GM20431 (cell line): Measurements from ENCODE around the gene CAMTA1.
"Not testable (repeated sequence)": the region's sequence is repeated elsewhere in the genome, so short reads cannot be mapped to it uniquely, and the experiment has no call there.

ENCODE experiments used
- in situ Hi-C: fragments of 300-500 bp; cut with MseI, MboI; formaldehyde crosslinking; loops from one replicate; pipeline ENCODE4 v1.15.0; 2020; ENCODE audit warnings: low sequenced_read_pairs; ENCODE audit not compliant: unreplicated experiment

CAMTA1 gene

DNA sequence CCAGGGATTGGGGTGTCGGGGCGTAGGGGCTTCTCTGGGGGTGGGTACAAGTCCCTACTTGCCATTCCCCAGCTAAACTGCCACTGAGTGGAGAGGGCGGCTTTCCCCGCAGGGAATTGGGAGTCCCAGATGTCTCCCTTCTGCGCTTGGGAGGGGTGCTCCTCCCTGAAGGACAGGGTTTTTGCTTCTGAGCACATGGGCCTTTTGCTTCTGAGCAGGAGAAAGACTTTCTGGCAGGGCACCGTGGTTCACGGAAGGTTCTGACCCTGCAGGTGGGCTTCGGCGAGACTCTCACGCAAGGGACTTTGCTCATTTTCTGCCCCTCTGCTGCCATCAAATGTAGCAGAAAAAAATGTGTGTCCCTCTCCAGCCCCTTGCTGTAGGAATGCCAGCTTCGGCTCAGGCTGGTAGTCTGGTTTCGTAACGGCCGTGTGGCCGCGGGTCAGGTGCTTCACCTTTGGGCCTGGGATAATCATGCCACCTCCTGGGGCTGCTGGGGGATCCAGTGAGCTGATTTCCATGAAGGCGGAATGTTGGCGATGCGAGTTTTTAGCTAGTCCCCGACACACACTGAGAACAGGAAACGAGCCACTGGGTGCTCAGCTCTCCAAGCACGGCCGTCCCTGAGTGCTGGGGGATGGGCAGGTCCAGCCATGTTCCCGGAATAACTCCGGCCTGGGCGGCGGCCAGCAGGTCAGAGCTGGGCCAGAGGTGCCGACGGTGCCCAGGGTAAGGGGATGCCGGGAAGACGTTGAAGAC is 364.0 kb downstream of the CAMTA1 start:
- in situ Hi-C loops, result no loop called here

DNA sequence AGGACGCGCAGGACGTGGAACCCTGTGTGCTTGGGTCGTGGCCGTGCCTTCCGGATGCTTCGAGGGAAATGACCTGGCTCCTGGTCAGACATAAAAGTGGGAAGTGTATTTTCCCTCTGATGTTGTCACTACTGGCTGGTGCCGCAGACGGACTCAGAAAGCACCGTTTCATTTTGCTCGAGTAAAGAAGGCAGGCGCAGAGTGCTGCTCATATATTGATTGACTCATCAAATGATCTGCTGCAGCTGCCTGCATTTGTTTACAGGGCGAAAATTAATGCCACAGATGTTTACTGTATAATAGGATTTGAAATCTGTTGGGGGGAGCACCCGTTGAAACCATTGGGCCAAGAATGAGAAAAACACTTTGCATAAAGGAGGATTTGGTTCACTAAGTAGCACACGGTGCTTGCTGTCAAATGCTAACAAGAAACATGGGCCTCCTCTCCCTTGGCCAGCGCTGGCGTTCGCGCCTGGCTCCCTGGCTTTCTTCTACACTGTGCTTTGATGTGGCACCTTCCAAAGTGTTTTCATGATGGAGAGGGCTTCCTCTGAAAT is 365.5 kb downstream of the CAMTA1 start:
- in situ Hi-C loops, result no loop called here

DNA sequence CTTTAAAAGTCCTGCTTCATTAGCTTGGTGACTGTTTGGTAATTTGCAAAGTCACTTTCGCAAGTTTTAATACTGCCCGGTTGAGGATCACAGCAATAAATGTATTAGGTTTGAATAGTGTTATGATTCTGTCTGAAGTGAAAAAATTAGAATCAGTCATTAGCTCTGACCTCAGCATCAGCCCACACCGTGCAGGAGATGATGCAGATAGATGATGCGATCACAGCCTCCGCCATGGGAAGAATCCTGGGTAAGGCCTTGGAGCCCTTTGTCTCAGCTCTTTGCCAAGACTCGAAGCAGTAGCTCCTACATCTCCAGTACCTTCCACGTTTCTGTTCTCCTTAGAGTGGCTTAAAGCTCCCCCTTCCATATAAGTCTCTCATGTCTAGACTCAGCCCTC is 366.7 kb downstream of the CAMTA1 start:
- in situ Hi-C loops, result no loop called here

DNA sequence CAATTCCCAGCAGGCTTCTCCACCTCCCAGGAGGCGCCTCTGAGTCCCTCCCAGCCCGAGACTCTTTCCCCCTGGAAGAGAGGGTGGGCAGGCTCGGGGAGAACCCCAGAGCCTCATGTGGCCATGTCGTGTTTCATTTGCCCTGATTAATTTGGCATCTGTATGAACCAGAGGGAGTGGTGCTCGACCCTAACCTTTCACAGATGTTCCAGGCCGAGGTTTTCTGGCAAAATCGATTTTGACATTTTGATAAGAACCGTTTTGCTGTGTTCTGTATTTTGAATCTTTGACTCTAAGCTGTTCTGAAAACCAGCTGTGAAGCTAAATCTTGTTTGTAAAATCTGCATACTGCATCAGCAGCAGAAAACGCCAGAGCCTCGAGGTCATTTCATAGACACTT is 367.4 kb downstream of the CAMTA1 start:
- in situ Hi-C loops, result no loop called here

DNA sequence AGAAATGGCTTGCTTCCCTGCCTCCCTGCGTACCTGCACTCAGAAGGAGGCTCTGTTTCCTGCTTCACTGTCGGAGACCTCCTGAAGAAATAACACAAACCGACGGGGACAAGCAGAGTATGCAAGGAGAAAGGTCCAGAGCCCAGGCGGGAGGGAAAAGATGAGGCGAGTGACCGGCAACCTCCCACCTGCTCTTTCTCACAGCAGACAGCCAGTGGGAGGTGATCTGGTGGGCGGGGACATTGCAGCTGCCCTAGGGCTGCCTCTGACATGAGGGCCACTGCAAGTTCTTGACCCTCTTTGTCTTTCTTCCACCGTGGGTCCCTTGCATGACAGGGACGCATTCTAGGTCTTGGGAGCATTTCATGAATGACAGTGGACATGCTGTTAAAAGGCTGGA is 368.2 kb downstream of the CAMTA1 start:
- in situ Hi-C loops, result no loop called here

DNA sequence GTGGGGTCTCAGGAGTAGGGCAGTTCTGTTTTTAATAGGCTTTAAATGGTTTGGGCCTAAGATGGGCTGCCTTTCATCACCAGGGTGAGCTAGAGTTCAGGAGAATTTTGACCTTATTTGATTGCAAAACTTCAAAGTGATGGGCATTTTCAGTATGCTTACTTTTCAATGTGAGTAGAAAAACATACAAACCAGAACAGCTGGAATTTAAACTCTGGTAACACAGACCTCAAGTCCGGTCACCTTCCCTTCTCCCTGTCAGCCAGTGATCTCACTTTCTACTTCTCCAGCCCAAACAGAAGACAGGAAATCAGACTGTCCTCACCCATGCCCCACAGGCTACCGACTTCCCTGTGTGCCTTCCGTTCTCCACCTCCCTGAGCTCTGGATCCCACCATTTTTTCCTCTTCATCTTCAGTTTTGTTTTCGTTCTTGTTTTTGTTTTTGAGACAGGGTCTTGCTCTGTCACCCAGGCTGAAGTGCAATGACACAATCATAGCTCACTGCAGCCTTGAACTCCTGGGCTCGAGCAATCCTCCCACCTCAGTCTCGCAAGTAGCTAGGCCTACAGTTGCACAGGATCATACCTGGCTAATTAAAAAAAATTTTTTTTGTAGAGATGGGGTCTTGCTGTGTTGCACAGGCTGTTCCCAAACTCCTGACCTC is 374.0 kb downstream of the CAMTA1 start:
- in situ Hi-C loops, result no loop called here

DNA sequence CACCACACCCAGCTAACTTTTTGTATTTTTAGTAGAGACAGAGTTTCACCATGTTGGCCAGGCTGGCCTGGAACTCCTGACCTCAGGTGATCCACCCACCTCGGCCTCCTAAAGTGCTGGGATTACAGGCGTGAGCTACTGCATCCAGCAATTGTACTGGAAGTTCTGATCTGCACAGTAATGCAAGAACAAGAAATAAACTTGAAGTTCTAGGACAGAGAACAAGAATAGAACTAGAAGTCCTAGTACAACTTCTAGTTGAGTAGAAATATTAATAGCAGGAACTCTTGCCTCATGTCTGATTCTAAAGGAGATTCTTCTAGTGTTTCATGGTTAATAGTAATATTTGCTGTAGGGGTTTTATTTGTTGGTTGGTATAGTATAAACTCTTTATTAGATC is 383.3 kb downstream of the CAMTA1 start:
- in situ Hi-C loops, result not testable (repeated sequence)

DNA sequence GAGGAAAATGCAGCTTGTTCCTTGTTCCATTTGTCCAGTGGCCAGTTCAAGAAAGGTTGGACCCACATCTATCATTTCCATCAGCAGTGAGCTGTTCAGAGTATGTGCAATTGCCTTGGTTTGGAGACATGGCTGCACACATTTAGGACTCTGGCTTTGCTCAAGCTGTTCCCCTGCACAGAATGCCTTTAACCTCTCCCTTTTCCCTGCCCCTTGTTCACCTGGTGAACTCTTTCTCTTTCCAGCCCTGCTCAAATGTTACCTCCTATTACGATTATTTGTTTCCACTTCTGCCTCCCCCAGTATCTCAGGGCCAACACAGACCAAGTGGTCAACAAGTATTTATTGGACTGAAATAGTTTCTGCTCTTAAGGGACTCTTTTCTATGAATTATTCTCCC is 385.9 kb downstream of the CAMTA1 start:
- in situ Hi-C loops, result no loop called here

DNA sequence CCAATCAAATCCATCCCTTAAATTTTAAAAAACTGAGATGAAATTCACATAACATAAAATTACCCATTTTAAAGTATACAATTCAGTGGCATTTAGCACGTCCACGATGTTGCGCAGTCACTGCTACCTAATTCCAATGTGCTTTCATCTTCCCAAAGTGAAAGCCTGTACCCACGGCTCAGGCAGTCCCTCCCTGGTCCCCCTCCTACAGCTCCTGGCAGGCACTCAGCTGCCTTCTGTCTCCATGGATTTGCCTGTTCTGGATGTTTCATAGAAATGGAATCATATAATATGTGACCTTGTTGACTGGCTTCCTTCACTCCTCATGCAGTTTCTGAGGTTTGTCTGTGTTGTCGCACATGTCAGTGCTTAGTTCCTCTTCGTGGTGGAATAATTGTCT is 386.3 kb downstream of the CAMTA1 start:
- in situ Hi-C loops, result no loop called here

DNA sequence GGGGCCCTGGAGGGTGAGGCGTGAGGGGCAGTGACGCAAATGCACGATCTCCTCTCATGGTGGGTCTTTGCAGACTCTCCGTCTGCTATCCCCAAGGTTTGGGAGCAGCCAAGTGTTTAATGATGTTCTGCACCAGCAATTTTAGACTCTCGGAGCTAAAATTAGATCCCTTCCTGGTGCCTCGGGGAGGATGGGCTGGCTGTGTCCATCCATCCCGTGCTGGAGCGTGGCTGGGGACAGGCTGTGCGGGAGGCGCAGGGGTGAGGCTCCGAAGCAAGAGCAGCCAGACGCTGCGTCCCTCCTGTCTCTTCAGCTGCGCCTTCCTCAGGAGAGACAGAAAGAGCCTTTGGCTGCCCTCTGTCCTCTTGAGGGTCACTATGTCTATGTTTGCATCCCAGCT is 387.6 kb downstream of the CAMTA1 start:
- in situ Hi-C loops, result no loop called here

DNA sequence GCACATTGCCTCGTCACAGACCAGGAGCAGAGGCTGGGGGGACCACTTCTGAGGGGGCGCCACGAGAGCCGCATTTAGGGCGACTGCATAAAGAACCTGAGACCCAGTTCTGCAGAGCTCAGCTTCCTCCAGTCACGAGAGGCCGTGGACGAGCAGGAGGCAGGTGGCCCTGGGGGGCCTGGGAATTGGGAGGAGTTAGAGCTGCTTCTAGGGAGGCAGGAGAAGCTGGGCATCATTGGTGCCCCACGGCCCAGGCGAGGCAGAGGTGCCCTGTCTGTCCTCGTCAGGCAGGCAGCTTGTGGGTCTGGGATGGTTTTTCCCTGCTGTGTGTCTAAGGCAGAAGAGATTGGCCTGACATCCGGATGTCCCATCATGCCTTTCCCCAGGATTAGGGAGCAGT is 389.3 kb downstream of the CAMTA1 start:
- in situ Hi-C loops, result no loop called here

DNA sequence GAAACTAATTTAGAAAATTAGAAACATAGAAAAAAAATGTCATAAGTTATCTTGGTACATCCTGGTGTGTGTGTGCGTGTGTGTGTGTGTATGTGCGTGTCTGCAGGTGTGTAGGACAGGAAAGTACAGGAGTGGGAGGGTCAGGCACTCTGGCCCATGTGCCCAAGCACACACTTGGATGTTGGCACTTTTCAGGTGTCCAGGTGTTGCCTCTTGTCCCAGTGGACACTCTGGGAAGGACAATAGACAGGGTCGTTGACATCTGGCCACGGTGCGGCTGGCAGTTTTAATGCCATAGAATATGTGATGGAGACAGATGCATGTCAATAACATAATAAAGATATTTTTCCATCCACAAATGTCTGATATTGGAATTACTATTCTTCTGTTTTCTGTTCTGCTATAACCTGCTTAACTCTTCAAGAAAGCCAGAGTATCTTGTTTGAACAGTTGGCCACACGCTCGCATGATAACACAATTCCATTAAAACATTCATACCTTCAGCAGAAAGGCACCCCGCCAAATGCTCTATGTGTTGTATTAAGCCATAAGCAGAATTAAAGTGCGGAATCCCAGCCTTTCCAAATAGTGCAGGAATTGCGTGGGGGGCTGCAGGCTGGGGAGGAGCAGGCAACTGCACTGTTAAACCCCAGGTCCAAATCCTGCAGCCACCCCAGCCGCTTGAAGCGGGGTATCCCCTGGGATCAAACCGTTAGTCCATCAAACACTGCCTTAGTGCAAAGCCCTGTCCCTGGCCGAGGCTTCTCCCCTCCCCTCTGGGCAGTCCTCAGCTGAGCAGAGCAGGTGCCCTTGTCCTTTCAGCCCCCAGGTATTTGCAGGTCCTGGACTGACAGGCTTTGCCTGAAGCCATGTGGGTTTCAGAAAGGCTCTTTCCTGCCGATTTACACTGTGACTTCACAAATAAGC is 390.0 kb downstream of the CAMTA1 start:
- in situ Hi-C loops, result no loop called here

DNA sequence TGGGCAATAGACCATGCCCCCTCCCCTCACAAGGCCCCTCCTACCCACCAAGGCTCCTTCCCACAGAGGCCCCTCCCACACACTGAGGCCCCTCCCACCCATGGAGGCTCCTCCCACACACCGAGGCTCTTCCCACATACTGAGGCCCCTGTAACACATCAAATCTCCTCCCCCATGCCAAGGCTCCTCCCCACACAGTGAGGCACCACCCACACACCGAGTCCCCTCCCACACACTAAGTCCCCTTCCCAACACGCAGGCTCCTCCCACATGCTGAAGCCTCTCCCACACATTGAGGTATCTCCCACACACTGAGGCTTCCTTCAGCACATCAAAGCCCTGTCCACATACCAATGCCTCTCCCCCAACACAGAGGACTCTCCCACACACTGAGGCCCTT is 391.8 kb downstream of the CAMTA1 start:
- in situ Hi-C loops, result no loop called here

DNA sequence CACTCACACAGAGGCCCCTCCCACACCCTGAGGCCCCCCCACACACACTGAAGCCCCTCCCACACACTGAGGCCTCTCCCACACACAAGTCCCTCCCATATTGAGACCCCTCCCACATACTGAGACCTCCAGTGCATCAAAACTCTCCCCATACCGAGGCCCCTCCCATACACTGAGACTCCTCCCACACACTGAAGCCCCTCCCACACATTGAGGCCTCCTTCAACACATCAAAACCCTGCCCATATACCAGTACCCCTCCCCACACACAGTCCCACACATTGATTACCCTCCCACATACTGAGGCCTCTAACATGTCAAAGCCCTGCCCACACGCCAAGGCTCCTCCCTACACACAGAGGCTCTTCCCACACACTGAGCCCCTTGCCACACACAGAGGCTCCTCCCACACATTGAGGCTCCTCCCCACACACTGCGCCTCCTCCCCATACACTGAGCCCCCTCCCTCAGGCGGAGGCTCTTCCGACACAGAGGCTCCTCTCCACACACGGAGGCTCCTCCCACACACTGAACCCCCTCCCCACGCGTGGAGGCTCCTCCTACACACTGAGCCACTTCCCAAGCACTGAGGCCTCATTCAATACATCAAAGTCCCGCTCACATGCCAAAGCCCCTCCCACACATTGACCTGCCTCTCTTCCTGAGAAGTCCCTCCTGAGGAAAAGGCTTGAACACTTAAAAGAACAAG is 392.3 kb downstream of the CAMTA1 start:
- in situ Hi-C loops, result no loop called here

DNA sequence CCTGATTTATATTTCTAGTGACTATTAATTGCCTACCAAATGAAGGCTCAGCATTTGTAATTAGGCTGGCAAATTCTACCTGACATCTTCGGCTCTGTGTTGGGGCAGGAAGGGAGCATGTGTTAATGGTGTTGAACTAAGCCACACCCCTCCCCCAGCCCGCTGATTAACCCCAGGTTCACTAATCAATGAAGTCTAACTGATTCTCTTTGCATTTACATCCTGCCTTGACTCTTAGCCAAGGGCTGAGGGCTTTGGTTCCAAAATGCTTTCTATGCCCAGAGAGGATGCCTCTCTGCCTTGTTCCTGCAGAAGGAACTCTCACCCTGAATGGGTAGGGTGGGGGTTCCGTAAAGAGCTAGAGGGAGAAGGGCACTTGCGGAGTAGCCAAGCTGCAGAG is 393.1 kb downstream of the CAMTA1 start:
- in situ Hi-C loops, result no loop called here

DNA sequence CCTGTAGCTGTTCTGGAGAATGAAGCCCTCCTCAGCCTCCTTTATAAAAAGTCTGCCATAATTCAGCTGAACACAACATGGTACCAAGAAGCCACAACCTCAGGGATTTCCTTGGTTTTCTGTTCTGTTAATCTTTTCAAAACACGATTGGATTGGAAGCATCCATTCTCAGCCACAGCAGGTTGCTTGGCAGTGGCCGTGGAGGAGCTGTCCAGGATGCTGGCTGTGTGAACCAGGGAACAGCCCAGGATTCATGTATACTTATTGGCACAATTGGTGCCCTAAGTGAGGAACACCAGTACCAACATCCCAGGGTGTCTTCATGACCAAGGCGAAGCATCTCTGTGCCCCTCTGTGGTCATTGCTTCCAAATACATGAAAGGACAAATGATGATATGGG is 393.5 kb downstream of the CAMTA1 start:
- in situ Hi-C loops, result no loop called here

DNA sequence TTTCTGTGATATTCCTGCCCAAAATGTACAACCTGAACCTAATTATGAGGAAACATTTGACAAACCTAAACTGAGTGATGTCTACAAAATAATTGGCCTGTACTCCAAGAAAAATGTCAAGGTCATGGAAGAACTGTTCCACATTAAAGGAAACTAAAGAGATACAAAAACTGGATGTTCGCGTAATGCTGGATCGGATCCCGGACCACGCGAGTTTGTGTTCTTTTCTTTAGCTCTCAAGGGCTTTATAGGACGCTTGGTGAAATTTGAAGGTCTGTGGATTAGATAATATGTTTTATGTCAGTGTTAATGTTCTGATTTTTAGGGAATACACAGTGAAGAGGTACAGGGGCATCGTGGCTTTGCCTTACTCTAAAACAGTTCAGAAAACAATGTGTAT is 400.5 kb downstream of the CAMTA1 start:
- in situ Hi-C loops, result no loop called here

DNA sequence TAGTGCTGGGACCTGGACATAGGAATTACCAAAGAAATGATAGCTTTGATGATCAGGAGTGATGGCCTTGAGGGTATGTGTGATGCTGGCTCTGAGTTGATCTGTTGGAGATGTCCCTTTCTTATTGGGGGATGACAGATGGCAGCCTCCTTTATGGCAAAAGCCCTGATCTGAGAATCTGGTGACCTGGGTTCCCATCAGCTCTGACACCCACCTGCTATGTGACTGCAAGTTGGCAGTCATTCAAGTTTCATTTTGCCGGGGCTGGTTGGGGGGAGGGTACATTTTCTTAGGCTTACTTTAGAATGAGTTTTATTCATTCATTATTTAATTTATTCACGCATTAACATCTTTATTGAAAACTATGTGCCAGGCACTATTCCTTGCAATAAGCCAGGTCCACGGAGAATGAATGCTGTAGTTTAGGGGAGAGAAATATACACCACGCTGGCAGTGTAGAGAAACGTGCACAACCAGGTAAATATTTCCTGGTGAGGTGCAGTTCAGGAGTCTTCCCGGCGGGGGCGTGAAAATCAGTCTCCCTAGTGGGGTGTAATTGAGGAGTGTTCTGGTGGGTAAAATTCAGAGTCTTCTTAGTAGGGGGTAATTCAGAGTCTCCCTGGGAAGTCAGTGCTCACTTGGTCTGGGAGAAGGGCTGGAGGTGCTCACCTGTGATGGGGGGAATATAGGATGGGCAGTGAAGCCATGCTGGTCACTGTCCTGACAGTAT is 401.3 kb downstream of the CAMTA1 start:
- in situ Hi-C loops, result no loop called here

DNA sequence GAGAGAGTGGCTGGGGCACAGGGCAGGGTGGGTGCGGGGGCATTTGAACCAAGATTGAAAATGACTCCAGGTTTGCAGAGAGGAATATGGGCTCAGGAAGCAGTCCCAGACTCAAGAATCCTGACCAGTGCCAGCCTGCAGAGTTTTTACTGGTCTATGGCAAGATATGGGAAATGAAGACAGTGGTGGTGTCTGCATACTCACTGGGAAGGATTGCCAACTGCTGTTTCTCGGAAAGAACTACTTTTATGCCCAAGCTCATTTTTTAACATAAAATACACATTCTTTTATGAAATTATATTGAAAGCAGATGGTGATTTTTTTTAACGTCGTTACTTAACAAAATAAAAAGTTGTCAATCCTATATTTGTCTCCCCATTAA is 401.8 kb downstream of the CAMTA1 start:
- in situ Hi-C loops, result no loop called here
